ENCODE measurements around the gene TBC1D2.
"Not testable (repeated sequence)": the region's sequence is repeated elsewhere in the genome, so short reads cannot be mapped to it uniquely, and the experiment has no call there.

The TBC1D2 gene

DNA sequence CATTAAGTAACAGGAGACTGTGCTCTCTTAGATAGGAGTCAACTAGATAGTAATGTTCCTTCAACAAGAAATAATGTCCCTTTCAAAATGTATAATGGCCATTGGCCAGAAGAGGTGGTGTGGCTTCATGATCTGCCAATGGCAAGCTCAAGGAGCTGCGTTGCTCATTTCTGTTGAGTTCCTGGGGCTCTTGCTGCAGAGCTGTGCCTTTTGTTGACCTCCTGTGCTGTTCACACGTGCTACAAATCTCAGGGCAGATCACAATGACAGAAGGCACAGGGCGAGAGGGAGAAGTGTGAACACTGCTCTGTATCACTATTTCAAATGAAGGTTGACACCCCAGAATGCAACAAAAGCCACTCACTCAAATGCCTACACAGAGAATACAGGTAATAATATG, 16.0 kb upstream of the TBC1D2 start:
- no peak for DNase-seq

DNA sequence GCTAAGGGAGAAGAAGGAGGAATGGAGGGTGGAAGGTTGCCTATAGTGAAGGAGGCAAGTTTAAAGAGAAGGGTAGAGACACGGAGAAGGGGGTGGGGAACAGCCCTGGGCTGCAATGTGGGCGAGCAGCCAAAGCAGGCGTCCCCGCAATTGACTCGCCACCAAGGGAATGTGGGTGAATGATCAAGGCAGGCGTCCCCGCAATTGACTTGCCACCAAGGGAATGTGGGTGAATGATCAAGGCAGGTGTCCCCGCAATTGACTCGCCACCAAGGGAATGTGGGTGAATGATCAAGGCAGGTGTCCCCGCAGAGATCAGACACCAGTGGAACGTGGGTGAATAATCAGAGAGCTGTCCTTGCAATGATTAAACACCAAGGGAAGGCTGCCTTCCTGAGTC, 14.8 kb upstream of the TBC1D2 start:
- DNase-seq, result not testable (repeated sequence)

DNA sequence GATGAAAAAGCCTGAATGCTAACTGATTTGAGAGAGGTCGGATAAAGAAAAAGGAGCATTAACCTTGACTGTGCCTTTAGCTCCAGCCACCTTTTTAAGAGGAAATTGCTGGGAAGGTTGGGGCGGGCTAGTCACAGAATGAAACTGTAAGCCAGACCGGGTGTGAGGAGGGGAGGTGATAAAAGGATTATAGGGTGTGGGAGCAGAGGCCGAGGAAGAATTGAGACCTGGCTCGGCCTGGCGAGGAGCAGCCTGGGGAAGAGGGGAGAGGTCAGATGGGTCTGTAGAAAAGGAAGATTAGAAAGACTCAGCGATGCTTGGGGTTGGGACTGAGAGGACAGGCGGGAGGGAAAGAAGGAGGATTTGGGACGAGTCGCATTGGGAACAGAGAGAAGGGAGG, 14.2 kb upstream of the TBC1D2 start:
- not testable (repeated sequence) for DNase-seq

DNA sequence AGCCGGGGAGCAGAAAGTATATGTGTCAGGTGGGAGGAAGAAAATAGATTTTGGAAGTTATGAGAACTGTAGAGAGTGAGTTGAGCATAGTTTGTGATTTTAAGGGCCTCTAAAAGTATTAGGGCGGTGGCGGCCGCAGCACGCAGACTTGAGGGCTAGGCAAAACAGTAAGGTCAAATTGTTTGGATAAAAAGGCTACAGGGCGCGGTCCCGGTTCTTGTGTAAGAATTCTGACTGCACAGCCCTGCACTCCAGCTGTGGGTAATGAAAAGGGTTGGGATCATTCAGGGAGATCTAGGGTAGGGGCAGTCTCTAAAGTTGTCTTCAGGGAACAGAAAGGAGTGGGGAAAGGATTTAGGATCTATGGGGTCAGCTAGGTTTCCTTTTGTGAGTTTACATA, 12.1 kb upstream of the TBC1D2 start:
- not testable (repeated sequence) for DNase-seq

DNA sequence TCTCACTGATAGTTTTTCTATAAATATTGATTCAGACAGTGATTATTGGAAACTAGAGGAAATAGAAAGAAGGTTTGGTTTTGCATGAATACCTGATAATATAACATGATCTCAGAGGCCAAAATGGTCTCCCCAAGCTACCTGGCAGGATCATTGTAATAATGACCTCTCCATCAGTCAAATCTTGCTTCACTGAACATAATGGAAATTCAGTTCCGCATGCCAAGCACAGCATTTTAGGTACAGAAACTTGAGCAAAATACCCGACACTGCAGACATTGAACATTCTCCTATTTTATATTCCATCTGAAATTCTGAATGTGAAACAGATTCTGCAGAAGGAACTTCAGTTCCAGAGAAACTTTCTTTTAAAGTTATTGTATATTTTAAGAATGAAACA, 9.1 kb upstream of the TBC1D2 start:
- DNase-seq, result no peak

DNA sequence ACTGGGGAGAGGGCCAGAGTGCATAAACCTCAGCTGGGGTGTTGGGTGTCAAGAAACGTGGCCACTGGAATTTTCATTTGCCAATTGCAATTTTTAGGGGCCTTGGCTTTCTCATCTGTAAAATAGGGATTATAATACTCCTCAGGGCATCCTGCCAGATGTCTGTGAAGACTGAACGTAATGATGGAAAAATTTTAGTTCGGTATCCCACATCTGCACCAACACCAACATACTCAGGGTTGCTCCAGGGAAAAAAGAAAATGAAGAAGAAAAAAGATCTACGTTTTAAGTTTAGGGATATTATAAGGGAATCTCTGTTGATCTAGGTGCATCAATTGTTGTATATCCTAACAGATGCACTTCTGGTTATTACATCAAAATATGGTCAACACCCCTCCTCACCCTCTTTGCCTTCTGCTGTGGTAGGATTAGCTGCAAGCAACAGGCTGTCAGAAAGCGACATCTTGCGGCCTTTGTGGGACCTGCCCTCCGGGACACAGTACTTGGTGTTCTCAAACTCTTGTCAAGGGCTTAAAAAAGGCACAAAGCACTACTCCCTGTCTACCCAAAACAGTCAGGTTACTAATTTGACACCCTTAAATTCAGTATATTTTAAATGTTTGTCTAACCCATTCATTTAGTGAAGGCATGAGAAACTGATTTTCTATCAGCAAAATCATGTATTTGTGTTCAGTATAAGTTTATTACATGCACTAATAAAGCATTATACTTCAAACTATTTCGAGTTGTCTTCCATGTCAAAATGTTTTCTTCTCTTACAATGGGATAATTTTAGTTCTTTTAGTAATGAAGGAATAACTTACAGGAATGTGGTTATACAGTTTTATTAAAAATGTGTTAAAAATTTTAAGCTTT, 8.3 kb upstream of the TBC1D2 start:
- peak; percentile 85 for DNase-seq

DNA sequence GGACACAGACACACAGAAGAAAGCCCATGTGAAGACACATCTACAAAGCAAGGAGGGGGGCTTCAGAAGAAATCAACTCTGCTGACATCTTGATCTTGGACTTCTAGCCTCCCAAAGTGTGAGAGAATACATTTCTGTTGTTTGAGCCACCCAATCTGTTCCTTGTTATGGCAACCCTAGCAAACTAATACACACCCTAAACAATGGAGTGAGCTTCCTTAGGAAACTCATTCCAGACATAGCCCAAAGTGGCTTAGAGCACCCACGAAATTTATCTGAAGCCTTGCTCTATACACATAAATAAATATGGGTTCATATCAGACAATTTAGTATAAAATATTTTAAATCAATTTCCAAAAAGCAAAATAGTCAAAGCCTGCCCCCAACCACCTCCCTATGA, 7.6 kb upstream of the TBC1D2 start:
- no peak for DNase-seq

DNA sequence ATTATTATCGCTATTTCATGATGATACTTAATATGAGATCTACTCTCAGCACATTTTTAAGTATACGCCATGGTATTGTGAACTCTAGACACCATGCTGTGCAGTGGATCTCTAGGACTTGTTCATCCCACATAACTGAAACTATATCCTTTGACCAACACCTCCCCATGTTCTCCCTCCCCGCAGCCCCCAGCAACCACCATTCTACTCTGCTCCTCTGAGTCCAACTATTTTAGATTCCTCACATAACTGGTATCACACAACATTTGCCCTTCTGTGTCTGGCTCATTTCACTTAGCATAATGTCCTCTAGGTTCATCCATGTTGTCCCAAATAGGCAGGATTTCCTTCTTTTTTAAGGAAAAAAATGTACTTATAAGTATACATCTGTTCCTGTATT, 6.6 kb upstream of the TBC1D2 start:
- DNase-seq, result no peak

DNA sequence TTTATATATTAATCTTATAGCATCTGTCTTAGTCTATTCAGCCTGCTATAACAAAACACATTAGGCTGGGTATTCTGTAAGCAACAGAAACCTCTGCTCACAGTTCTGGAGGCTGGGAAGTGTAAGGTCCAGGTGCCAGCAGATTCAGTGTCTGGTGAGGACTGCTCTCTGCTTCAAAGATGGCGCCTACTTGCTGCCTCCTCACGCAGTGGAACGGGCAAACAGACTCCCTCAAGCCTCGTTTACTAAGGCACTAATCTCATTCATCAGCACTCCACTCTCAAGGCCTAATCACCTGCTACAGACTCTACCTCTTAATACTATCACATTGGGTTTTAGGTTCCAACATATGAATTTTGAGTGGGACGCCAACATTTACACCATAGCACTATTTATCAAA, 5.2 kb upstream of the TBC1D2 start:
- DNase-seq, result no peak

DNA sequence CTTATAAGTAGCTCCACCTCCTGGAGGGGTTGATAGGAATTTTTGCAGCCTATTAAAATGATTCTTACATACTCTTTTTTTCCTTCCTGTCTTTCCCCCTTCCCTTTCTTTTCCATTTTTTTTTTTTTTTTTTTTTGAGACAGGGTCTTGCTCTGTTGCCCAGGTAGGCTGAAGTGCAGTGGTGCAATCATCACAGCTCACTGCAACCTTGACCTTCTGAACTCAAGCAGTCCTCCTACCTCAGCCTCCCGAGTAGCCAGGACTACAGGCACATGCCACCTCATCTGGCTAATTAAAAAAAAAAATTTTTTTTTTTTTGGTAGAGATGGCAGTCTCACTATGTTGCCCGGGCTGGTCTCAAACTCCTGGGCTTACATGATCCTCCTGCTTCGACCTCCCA, 4.3 kb upstream of the TBC1D2 start:
- DNase-seq, result no peak

DNA sequence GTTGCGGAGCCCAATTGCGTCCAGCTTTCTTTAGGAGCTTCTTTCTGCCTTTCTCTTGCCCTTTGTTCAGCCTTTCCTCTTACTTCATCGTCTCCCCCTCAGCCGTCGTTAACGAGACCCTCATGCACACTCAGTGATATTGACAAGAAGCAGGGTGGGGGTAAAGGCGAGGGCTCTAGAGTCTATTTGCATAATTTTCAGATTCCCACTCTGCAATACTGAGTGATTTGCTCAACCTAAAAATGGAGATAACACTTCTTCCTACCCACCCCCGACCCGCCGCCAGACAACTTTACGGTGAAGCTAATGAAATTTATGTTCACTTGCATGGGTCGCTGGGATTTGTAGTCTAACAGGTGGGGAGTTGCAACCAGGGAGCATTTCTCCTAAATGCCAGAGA, 1.3 kb upstream of the TBC1D2 start:
- DNase-seq, result peak; percentile 39

DNA sequence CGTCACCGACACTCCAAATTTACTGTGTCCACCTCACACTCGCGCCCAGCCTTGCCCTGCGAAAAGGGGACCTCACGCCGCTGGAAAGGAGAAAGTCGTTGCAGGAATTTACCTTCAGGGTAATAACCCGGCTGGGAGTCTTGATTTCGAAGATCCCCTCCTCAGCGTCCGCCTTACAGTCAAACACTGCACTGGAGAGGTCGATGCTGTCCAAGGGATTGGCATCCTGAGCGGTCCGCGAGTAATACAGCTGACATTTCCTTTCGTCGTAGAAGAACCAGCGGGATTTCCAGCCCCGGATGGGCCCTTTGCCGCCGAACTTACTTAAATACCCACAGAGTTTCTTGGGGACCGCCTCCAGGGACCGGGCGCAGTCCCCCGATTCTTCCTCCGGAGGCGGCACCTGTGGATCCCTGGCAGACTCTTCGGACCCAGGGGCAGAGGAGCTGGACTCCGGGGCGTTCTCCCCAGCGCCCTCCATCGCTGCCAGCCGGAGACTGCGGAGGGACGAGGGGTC, 330 bp downstream of the TBC1D2 start:
- DNase-seq, result no peak

DNA sequence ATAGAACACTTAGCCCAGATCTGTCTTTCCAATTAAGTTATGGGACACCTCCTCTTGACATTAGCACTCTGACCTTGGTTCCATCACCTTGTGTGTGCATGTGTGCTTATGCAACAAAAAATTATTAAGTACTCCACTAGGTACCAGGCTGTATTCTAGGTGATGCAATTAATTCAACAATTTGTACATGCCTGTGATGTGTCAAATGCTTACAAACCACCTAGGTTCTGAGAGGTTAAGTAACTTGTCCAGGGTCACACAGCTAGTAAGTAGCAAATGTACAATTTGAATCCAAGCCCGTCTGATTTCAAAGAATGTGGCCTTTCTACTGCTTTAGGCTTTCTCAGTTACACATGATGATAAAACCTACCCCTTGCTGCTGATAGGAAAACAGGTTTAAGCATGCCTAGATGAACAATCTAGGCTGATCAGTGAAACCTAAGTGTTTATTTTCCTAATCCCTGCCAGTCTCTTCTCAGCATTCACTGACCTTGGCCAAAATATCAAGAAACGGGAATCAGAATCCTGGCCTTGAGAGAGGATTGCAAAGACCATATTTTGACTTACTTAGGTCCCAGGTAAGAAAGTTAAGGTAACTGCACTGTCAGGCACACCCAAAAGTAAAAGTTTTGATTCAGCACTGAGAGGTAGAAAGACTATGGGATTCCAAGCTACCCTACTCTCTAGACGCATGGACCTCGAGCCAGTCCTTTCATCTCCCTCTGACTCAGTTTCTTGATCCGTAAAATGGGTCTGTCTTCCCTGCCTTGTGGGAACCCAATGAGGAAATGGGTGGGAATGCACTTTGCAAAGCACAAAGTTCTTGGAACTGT, 1.0 kb downstream of the TBC1D2 start:
- no peak for DNase-seq

DNA sequence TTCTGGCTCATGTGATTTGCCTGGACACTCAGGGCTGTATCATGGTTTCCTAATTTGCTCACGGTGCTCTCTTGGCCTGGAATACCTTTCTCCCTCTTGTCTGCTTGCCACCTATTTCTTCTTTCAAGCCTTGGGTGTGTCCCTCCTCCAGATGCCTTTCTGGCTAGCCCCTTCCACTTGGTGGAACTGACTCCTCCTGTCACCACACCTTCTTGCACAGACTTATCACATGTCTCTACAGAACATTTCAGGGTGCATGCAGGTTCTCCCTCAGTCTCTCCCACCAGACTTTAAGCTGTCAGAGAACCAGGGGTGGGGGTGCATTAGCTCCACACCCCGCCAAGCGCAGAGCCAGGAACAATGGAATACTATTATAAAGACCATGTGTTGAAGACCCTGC, 1.9 kb downstream of the TBC1D2 start:
- DNase-seq, result no peak

DNA sequence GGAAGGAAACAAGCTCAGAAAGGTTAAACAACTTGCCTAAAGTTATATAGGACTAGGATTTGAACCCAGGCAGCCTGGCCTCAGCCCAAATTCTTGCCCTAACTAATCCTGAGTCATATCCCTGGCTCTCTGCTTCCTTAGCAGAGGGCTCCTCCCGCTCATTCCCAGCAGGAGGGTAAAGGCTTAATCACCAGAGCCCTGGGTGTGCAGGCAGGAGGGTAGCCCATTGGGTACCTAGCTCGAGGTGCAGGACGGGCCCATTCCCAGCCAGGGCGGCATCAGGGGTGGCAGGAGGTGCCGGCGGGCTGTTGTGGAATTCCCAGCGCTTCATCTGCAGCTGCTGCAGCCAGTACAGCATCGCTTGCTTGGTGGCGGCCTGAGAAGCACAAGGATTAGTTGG, 3.9 kb downstream of the TBC1D2 start:
- no peak for DNase-seq

DNA sequence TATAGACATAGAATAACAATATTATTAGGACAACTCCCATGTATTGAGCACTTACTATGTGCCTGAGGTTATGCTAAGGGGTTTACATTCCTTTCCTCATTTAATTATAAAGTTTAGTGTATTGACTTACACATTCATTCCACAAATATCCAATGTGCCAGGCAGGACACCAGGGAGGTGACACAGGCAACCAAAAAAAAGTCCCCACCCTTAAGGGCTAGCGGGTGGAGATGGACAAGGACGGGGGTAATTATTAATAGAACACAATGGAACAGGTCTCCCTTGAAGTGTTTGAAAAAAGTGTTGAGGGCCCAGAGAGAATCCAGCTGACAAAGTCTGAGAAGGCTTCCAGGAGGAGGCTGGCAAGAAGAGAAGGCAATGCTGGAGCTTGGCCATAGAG, 5.7 kb downstream of the TBC1D2 start:
- no peak for DNase-seq

DNA sequence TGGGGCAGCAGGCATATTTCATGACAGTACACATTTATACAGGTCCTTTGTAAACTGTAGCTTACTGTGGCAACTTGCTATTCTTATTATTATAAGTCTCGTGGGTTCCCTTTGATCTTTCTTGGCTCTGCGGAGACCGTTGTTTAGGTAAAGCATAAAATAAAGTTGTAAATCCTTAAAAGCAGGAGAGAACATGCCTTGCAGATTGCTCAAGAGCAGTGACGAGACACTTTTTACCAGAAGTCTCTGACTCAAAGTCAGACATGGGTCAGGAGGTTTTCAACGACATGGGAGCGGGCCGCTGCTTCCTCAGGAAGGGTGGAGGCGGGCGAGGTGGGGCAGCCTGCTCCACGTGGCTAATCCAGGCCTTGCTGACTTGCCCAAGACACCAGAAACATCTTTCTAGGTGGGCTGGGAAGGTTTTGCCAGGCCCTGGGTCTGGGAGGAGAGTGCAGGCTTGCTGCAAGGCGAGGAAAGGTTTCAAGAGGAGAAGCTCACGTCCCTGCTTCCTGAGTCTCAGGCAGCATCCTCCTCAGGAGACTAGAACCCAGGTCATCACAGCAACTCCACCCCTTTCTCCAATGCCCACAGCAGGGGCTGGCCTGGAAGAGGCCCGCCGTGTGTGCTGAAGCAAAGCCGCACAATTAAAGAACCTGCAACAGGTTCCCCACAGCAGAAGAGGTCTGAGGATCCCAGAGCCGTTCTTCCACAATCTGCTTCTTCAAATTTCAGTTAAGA, 6.5 kb downstream of the TBC1D2 start:
- DNase-seq, result peak; percentile 45

DNA sequence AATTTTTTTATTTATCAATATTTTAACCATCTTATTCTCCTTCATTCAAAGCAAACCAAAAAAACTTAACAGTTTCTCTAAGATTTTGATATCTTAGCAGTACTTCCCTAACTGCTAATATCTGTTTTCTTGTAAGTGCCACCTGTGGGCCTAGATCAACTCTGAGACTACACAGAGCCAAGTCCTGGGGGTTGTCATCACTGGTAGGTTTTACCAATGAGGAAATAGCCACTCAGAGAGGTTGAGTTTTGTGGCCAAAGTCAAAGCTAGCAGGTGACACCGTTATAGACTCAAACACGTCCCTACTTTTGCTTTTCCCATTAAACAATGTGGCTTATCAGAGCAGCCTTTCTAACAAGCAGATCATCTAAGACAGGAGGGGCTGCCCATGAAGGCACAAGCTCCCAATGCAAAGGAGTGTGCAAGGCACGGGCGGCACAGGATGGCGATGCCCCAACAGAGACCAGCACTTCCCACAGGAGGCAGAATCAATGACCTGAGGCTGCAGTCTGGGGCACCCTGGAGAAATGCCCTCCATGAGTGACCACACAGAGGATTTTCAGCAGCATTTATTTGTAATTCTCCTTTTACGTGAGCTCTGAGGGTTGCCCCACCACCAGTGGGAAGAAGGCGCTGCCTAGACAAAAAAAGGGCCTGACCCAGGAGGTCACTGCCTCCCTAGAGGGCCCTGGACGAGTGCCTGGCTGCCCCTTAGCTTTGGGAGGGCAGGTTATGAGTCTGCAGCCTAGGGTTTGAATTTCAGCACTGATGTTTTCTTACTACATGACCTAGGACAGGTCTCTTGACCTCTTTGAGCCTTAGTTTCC, 7.4 kb downstream of the TBC1D2 start:
- DNase-seq, result no peak

DNA sequence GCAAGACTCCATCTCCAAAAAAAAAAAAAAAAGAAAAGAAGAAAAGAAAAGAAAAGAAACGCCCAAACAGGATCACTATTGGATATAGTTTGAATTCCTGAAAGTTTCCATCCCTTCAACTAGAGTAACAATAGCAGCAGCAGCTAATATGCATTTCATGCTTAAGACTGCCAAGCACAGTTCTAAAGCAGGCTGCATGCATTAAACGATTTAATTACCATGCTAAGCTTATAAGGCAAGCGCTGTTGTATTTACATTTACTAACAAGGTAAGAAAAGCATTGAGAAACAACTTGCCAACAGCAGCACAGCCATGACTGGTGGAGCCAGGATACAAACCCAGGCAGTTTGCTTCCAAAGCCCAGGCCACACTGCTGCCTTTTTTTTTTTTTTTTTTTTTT, 13.0 kb downstream of the TBC1D2 start:
- no peak for DNase-seq

DNA sequence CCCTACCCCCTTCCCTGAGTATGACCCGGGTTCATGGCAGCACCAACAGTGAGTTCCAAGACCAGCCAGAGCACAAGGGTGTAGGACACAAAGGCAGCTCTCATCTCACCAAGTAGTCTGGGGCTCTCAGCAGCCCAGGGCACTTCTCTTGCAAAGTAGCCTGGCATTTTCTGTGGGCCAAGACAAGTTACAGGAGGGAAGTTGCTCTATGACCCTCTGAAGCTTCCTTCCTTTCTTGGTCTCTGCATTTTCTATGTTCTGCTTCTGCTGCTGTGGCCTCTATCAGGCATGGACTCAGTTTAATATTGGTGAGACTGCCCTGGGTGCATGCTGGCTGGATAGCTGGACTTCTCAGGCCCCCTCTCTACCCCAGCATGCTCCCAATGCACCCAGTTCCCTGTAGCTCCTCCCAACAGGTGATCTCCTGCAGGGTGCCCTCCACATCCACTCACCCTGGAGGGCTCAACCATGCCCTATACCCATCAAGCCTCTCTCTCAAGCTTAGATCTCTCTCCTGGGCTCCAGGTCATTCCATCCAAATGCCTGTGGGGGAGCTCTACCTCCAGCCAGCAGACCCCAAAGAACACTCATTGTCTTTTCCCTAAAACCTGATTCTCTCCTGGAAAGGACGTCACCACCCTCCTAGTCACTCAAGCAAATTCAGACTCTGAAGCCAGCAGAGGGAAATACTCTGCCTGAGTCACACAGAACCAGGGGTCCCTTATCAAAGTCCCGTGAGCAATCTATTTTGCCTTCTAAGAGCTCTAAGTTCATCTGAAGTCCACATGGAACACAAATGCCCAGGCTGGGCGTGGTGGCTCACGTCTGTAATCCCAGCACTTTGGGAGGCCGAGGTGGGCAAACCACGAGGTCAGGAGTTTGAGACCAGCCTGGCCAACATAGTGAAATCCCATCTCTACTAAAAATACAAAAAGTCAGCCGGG, 13.8 kb downstream of the TBC1D2 start:
- no peak for DNase-seq

DNA sequence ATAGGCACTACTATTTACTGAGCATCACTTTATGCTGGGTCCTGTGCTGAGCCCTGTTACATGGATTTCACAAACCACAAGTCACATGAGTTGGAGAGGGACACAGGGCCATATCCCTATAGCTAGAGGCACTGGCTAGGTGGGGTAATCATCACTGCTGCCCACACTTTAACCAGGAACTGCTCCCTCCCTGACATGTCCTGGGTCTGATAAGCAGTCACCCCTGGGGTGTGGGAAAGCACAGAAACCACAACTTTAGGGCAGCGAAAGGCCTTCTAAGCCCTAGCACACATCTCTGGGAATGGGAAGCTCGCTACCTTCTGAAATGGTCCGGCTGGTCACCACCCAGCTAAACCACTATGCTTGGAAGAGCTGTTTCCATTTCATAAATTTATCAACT, 15.0 kb downstream of the TBC1D2 start:
- no peak for DNase-seq
